Measurements from ENCODE around the gene SLC35E1. TPM values are rescaled to one million over a fixed set of nuclear protein-coding genes. Genes with fewer than 3 reads are reported as not detected.

Gene SLC35E1
- total RNA-seq, 1 donor from 2014 or later = 70.0 TPM

- no peak overlapping the region for H3K4me3 Mint-ChIP-seq (ENCODE audit: unreplicated experiment)
- no peak for DNase-seq (ENCODE audit: low spot score)
- no peaks in the 10 kb centered on the region for H3K9me3 Mint-ChIP-seq (ENCODE audit: low read depth)
- peak overlapping the region; percentile 3 for H3K27ac Mint-ChIP-seq (ENCODE audit: unreplicated experiment)
- TF ChIP-seq CTCF (IDR thresholded peaks at IDR 0.05) = no peak
- H3K4me1 Mint-ChIP-seq (ENCODE audit: low read depth) = peaks cover 37% of the 10 kb centered on the region
- no peaks in the 10 kb centered on the region for H3K27me3 Mint-ChIP-seq (ENCODE audit: low read depth)
- H3K36me3 Mint-ChIP-seq (ENCODE audit: low read depth) = no peaks in the 10 kb centered on the region
These were observed 33.4 kb upstream of the SLC35E1 start for GRCh38 chr19:16605553-16605994.

- no peak overlapping the region for H3K4me3 Mint-ChIP-seq (ENCODE audit: unreplicated experiment)
- H3K27ac Mint-ChIP-seq (ENCODE audit: unreplicated experiment) = no peak overlapping the region
- H3K4me1 Mint-ChIP-seq (ENCODE audit: low read depth) = peaks cover 37% of the 10 kb centered on the region
- H3K27me3 Mint-ChIP-seq (ENCODE audit: low read depth) = no peaks in the 10 kb centered on the region
- DNase-seq (ENCODE audit: low spot score) = no peak
- TF ChIP-seq CTCF (IDR thresholded peaks at IDR 0.05) = no peak
- no peaks in the 10 kb centered on the region for H3K36me3 Mint-ChIP-seq (ENCODE audit: low read depth)
- no peaks in the 10 kb centered on the region for H3K9me3 Mint-ChIP-seq (ENCODE audit: low read depth)
These were observed 32.9 kb upstream of the SLC35E1 start for GRCh38 chr19:16605115-16605514.

- Mint-ChIP-seq H3K9me3 (ENCODE audit: low read depth) (no peaks in the 10 kb centered on the region), H3K27ac (ENCODE audit: unreplicated experiment) (no peak overlapping the region), H3K4me3 (ENCODE audit: unreplicated experiment) (no peak overlapping the region), H3K36me3 (ENCODE audit: low read depth) (no peaks in the 10 kb centered on the region), H3K27me3 (ENCODE audit: low read depth) (no peaks in the 10 kb centered on the region), H3K4me1 (ENCODE audit: low read depth) (peaks cover 33% of the 10 kb centered on the region)
- no peak for TF ChIP-seq CTCF (IDR thresholded peaks at IDR 0.05)
- DNase-seq (ENCODE audit: low spot score) = no peak
These were observed 32.4 kb upstream of the SLC35E1 start for GRCh38 chr19:16604615-16605014.

- Mint-ChIP-seq H3K27ac (ENCODE audit: unreplicated experiment) (no peak overlapping the region), H3K36me3 (ENCODE audit: low read depth) (no peaks in the 10 kb centered on the region), H3K27me3 (ENCODE audit: low read depth) (no peaks in the 10 kb centered on the region), H3K4me3 (ENCODE audit: unreplicated experiment) (no peak overlapping the region), H3K9me3 (ENCODE audit: low read depth) (no peaks in the 10 kb centered on the region), H3K4me1 (ENCODE audit: low read depth) (peaks cover 30% of the 10 kb centered on the region)
- no peak for TF ChIP-seq CTCF (IDR thresholded peaks at IDR 0.05)
- DNase-seq (ENCODE audit: low spot score) = no peak
These were observed 30.9 kb upstream of the SLC35E1 start for GRCh38 chr19:16603090-16603489.

GRCh38 chr19:16601378-16602052, 29.3 kb upstream of the SLC35E1 start:
- no peaks in the 10 kb centered on the region for H3K27me3 Mint-ChIP-seq (ENCODE audit: low read depth)
- no peak overlapping the region for H3K4me3 Mint-ChIP-seq (ENCODE audit: unreplicated experiment)
- H3K9me3 Mint-ChIP-seq (ENCODE audit: low read depth) = no peaks in the 10 kb centered on the region
- TF ChIP-seq CTCF (IDR thresholded peaks at IDR 0.05) = no peak
- no peaks in the 10 kb centered on the region for H3K36me3 Mint-ChIP-seq (ENCODE audit: low read depth)
- H3K4me1 Mint-ChIP-seq (ENCODE audit: low read depth) = peaks cover 26% of the 10 kb centered on the region
- peak overlapping the region; percentile 12 for H3K27ac Mint-ChIP-seq (ENCODE audit: unreplicated experiment)
- no peak for DNase-seq (ENCODE audit: low spot score)

Data from chondrocyte (in vitro differentiated cells).